HG02678 (cell line): ENCODE results near the gene BOD1L2.

Experiments used
- ATAC-seq: cut with Tn5 transposase; IDR thresholded peaks from one replicate; pipeline ENCODE4 v1.9.1; 2021; ENCODE audit warnings: mild to moderate bottlenecking, moderate library complexity; ENCODE audit not compliant: unreplicated experiment

Gene BOD1L2

DNA sequence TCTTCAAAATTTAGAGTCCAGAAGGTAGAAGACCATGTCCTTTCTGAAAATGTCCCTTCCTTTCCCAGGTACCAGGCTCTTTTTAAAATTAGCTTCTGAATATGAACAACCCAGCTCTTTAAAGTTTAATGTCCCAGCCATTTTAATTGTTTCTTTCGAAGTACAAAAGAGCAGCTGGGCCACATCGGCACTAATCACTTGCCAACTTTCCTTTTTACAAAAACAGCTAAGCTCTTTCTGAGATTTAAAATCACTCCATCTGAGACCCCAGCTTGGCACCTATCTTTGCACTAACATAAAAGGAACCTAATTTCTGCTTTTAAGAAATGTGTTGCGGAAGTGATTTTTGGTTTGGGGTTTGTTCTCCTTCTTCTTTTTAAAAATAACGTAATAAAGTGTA lies 2.6 kb downstream of the BOD1L2 start:
- ATAC-seq: no peak

DNA sequence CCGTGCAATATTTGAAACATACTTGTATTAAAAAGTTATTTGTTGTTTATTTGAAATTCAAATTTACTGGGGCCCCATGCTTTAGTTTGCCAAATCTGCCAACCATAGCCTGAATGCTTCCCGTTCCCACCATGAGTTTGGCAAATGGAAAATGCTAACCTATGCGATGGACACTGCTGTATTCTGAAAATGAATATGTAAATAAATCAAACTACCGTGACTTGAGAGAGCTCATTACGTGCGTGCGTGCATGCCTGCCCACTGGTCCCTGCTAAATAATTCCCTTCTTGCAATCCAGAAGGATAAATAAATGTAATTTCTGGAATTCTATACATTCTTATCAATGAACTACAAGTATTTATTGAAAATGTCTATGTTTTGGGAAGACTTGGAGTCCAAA lies 3.2 kb downstream of the BOD1L2 start:
- ATAC-seq: no peak

DNA sequence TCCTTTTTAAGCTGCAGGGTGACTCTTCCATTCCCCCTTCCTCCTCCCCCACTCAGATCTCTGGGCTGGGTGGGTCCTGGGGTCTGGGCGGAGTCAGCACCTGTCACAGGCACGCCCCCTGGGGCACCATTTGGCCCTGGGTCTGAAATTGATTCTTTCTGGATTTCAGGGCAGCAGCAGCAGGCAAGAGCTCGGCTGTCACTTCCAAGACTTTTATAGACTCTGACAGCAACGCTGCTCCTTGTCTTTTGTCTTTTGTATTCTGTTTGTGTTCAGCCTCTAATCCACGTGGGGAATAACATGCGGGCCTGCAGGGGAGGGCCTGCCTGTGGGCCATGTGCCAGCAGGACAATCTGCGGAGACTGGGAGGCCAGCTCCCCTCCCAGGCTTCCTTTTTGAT lies 3.9 kb downstream of the BOD1L2 start:
- ATAC-seq: no peak

DNA sequence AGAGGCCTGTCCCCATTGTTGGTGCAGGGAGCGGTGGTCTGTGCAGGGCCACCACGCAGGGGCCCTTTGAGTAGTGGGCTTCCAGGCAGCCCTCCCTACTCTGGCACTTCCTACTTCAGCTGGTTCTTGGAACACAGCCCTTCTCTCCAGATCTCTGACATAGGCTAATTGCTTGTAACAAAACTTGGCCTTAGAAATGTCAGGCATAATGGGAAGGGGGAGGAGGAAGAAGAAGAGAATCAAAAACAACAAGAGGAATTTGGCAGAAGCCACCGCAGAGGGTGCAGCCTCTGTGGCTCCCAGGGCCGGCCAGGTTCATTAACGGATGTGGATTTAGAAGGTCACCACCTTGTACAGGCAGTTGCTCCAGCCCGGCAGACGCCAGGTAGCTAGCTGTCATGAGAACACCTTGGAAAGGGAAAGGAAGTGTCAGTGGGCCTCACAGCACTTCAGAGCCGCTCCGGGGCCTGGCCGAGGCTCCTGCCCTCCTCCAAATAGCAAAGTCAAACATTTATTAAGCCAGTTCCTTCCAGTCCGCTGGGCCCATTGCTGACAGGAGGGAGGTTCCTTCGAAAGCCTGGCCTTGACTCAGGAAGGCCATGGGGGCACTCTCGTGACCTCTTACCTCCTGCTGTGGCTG lies 7.4 kb downstream of the BOD1L2 start:
- no peak for ATAC-seq

DNA sequence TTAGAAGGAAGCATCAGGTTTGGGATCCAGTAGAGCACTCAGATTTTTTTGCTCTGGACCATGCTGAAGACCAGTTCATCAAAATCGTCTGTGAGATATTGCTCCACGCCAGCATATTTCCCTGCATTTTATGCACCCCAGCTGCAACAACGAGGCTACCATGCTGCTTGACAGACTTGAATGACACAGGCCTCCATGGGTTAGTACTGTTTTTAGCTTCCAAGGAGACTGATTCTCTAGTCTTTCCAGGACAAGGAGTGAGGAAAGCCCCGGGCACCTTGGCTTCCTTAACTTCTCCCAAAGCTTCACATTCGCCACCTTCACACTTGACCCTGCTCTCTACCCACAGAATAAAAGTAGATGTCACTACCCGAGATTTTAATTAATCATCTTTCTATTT lies 17.5 kb downstream of the BOD1L2 start:
- no peak for ATAC-seq

DNA sequence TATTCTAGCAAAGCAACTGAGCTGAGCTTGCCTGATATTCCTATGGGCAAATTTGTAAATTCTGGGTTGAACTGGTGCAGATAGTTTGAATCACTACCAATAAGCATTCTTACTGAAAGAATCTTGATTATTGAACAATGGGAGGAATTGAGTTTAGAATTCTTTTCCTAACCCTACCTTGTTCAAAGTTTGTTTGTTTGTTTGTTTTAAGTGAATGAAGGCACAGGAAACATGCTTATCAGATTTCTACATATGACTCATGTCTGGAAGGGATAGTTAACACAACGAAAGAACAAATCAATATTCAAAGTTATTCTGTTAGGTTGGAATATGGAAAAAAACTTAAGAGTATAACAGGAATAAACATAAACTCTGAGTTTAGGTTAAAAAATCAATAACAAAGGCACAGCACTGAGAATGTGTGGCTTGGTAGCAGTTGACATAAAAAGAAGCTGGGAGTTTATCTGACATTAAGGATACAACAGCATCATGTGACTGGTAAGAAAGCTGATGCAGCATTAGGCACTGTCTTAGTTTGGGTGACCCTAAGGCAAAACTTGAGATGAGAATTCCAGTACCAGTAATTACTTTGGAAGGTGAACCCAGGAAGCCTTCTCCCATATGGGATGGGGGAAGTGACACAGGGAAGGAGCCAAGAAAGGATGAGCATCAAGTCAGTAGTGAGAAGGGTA lies 20.9 kb downstream of the BOD1L2 start:
- ATAC-seq: no peak

DNA sequence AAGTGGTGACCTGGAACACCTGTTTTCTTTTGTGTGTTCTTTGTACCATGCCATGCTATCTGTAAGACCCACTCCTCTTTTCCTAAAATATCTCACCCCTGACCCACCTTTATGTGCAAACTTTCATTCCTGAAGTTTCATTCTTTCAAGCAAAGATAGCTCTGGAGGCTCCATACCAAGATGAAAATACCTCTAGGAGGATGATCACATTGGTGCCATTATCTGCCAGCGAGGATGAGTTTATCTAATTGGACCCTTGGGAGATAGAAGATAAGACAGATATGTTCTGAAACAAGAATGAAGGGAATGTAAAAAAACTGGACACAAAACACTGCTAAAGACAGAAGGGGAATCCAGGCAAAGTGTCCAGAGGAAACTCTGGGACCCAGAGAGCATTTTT lies 24.1 kb downstream of the BOD1L2 start:
- ATAC-seq: no peak

DNA sequence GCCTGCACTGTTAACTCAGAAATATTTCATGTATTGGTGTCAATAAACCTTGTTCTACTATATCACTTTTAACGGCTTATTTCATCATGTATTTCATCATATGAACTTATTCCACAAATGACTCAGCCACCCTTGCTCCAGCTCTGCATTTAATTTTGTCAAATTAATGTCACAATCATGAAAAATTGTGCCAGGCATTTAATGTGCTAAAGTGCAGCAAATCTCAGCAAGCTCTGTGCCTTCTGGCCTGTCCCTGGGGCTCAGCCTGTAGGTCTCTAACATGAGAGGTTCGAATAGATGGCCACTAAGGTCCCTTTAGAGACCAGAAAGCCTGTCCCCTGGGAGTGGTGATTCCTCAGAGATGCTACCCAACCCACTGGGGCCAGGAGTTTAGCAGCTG lies 28.6 kb downstream of the BOD1L2 start:
- ATAC-seq: no peak

DNA sequence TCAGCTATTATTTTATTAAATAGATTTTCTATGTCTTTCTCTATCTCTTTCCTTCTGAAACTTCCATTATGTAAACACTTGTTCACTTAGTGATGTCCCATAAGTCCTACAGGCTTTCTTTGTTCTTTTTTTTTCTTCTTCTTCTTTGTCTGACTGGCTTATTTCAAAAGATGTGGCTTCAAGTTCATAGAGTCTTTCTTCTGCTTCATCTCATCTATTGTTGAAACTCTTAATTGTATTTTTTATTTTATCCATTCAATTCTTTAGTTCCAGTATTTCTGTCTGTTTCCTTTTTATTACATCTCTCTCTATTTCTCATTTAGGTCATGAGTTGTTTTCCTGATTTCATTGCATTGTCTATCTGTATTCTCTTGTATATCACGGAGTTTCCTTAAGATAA lies 38.5 kb downstream of the BOD1L2 start:
- ATAC-seq: no peak

DNA sequence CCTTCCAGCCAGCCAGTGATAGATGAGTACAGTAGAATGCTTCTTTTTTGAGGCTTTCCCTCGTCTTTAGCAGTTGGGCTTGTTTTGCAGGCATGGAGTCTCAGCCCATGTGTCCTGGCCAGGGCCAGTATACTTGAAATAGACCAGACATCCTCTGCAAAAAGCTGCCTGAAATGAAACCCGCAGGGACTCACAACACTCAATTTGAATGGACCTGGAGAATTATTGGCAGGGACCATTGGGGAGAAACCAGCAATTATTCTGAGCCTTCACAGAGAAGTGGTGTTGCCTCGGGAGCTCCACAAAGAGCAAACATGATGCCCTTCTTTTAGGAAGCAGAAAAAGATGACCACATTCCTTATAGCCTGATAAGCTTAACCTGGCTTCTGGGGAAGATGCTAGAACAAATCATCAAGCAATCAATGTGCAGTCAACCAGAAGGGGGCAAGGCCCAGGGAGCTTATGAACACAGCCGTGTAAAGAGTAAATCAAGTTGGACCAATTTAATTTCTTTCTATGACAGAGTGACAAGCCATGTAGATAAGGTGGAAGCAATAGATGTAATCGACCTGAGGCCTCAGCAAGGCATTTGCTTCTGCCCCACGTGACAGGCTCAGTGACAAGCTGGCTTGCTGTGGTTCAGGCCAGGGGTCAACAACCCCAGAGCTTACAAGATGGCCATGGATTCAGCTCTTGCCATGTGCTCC lies 42.1 kb downstream of the BOD1L2 start:
- no peak for ATAC-seq

DNA sequence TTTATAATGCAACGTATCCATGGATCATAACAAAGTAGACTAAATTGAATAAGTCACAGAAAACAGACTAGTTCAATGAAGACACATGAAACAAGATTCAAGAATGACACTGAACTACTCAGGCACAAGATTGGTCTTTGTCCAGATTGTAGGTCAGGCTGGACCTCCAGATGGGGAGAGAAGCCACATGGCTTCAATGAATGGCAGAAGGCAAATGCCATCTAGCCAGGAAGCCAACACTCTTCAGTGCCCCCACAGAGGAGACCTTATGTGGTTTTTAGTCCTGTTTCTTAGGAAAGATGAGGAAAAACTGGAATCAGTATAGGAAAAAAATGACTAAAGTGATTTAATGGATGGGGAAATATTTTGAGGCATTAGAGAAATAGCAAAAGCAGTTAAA lies 43.1 kb downstream of the BOD1L2 start:
- ATAC-seq: no peak

DNA sequence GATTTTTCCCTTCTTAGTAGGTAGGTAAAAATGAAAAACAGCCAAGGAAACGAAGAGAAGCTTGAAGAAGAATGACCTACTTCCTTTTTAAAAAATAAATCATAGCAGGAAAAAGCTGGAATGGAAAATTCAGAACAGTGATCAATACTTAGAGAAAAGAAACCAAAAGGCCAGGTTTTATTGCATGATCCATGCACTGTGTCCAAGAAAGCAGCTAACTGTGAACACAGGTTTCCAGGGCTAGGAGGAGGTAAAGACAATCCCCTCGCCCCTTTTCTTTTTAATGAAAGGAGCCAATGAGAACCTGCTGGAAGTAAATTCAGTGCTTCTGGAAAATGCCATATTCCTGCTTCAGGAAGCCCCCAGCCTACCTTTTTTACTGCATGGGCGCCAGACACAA lies 47.2 kb downstream of the BOD1L2 start:
- ATAC-seq: no peak

DNA sequence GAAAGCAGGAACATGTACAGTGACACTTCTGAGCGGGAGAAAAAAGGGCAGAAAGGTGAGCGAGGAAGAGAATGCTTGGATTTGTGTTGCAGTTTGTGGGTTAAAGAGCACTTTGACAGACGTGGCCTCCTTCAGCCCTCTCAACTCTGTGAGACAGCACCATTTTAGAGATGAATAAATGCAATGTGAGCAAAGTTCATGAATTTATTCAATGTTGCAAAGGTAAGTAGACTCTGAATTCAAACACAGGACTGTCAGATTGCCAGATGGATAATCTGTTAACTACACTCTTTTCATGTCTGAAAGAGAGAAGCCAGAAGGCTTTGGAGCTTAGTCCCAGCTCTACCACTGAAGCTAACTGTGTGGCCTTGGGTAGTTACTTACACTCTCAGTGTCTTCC lies 47.7 kb downstream of the BOD1L2 start:
- ATAC-seq: no peak

DNA sequence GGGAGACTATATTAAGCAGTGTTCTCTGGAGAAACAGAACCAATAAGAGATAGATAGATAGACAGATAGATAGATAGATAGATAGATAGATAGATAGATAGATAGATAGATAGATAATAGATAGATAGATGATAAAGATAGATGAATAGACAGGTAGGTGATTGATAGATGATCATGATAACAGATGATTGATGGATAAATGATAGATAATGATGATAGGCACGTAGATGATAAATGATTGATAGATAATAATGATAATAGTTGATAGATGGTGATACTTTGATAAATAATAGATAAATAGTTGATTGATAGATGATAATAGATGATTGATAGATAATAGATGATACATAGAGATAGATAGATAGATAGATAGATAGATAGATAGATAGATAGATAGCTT lies 48.5 kb downstream of the BOD1L2 start:
- no peak for ATAC-seq

DNA sequence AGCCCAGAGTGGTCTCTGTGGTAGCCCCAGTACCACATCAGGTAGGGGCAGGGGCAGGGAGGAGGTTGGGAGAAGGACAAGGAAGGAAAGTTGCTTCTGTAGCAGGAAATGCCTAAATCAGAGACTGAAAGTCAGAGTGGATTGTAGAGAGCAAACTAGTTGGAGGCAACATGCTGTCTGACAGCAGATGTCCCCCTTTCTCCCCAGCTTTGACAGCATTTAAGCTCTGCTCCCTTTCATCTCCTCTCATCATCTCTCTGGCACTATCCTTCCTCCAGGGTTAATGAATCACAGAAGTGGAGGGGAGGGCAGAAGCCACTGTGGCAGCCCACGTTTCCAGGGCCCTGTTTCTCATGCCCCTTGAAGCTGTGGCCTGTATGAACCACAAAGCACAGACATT lies 50.4 kb downstream of the BOD1L2 start:
- no peak for ATAC-seq

DNA sequence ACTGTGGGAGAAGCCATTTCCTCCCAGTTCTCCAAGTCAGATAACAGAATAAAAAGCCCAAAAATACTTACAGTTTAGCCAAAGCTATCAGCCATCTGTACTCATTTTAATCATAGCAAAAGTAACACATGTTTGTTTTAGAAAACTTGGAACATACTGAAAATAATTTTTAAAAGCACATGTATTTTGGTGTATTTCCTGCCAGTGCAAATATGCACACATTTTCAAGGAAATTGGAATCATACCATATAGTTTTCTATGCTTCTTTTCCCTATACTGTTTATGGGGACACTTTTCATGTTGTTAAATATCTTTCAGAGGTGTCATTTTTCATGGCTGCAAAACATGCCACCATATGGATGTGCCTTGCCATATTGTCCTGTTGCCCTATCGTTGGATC lies 51.2 kb downstream of the BOD1L2 start:
- ATAC-seq: no peak
